Stimulated activated CD8-positive, alpha-beta memory T cell treated with anti-CD3 and anti-CD28 coated beads, Interleukin-2, amount 100 ng/mL, for 48 hours (primary cell): ENCODE results near the gene SAMD14.
"Not testable (repeated sequence)": the region's sequence is repeated elsewhere in the genome, so short reads cannot be mapped to it uniquely, and the experiment has no call there.

Experiments used
- DNase-seq, 2 donors: peaks; one replicate each; pipeline ENCODE4 v3.0.0-alpha.2; 2020; ENCODE audit warnings: low read depth in 2 of 2

SAMD14 gene

DNA sequence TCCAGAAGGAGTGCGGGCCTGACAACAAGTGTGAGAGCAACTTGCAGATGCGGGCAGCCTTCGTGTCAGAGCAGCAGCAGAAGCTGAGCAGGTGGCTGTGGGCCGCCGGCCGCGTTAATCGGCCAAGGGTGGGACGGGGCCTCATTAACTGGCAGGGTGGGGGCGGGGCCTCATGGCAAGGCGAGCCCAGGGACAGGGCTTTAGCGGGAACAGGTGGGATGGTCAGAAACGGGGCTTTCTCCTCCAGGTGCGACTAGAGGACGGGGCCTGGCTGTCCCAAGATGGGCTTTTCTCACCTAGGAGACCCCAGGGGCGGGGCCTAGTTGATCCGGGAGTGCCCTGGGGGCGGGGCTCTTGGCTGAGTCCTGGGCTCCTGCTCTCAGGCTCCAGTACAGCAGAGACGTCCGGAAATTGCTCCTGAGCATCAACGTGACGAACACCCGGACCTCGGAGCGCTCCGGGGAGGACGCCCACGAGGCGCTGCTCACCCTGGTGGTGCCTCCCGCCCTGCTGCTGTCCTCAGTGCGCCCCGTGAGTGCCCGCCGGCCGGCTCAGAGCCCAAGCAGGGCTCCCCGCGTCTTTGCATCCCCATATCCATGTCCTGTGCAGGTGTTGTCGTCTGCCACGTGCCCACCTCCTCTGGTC is 53.2 kb downstream of the SAMD14 start:
- no peak for DNase-seq

GRCh38 chr17:50076221-50076590 is 53.8 kb downstream of the SAMD14 start:
- no peak for DNase-seq

DNA sequence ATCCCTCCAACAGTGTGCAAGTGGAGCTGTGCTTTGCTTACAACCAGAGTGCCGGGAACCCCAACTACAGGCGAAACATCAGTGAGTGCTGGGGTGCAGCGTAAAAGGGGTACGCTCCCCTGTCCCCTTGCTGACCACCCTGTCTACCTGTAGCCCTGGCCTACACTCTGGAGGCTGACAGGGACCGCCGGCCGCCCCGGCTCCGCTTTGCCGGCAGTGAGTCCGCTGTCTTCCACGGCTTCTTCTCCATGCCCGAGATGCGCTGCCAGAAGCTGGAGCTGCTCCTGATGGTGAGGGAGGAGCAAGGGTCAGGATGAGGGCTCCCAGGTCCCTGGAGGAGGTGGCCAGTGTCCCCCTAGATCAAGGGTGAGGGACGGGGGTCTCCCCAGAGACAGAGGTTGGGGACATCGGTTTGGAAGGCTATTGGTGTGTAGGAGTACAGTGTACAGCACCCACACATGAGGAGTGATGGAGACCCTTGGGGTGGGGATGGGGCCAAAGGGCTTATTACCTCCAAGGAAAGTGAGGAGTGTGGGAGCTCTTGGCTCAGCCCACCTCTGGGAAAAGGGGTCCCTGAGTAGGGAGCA is 54.4 kb downstream of the SAMD14 start:
- DNase-seq: no peak

GRCh38 chr17:50074227-50074626 is 55.7 kb downstream of the SAMD14 start:
- no peak for DNase-seq

GRCh38 chr17:50072925-50073324 is 57.0 kb downstream of the SAMD14 start:
- DNase-seq: no peak

DNA sequence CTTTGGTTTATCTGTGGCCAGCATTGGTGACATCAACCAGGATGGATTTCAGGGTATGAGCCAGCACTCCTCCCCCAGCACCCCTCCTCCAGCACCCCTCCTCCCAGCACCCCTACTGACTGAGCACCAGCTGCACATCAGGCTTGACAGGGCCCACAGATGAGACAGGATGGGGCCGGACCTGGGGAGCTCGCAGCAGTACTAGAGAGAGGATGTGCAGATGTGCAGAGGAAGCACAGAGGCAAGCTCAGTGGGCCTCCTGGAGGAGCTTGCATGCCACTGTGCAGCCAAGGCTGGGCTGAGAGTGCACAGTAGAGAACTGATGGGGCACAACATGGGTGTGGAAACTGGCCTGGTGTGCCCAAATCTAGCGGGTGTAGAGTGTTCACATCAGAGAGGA is 57.8 kb downstream of the SAMD14 start:
- no peak for DNase-seq

- no peak for DNase-seq
Measured at GRCh38 chr17:50071692-50072091, 58.3 kb downstream of the SAMD14 start.

DNA sequence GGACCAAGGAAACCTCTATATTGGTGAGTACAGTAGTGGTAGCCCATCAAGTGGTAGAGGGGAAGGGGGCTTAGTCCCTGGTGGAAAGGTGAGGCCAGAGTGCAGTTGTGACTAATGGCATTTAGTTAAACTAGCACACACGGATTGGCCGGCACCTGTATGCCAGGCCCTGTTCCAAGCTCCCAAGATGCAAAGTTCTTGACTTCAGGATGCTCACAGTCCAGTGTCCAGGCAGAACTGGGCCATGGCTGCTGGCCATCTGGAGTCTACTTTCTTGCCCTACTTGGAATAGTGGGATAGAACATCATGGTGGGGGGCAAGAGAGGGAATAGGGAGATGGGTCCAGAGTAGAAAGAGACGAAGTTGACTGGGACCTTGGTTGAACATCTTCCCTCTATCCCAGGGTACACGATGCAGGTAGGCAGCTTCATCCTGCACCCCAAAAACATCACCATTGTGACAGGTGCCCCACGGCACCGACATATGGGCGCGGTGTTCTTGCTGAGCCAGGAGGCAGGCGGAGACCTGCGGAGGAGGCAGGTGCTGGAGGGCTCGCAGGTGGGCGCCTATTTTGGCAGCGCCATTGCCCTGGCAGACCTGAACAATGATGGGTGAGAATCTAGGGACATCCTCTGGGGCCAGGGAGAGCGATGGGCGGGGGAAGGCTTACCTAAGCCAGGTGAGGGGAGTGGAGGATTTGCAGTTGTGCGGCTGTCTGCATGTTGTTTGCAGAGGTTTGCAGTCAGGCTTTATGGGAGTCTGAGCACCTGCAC is 58.9 kb downstream of the SAMD14 start:
- no peak for DNase-seq

GRCh38 chr17:50067996-50068395 is 62.0 kb downstream of the SAMD14 start:
- no peak for DNase-seq

DNA sequence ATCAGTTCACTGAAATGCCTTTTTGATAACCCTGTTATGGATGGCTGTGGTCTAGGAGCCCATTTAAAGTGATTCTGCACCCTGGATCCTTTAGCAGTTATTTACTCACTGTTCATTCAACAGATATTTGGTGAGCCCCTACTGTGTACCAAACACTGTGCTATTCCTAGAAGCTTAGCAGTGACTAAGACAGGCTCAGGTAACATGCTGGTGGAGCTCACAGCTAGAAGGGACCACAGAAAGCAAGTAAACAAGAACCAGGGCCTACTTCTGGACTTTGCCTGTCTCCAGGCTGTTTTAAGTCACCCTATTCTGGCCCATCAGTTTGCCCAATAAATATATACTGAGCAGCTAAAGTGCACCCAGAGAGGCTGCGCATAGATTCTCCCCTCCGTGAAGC is 63.0 kb downstream of the SAMD14 start:
- no peak for DNase-seq

DNA sequence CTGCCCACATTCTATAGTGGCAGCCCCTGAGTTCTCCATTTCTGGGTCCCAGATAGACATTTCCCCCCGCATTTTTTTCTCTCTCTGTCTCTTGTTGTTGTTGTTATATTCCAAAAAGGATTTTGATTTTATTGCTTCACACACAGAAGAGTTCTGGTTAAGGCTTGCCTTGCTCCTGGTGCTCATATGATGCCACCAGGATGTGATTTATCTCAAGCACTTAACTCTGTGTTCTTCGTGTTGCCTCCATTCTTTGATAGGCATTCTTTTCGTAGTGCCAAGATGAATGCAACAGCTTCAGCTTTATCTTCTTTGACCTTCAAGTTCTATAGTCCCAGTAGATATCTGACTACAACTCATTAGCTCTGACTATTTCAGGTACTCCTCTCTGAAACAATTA is 64.9 kb downstream of the SAMD14 start:
- DNase-seq: no peak

DNA sequence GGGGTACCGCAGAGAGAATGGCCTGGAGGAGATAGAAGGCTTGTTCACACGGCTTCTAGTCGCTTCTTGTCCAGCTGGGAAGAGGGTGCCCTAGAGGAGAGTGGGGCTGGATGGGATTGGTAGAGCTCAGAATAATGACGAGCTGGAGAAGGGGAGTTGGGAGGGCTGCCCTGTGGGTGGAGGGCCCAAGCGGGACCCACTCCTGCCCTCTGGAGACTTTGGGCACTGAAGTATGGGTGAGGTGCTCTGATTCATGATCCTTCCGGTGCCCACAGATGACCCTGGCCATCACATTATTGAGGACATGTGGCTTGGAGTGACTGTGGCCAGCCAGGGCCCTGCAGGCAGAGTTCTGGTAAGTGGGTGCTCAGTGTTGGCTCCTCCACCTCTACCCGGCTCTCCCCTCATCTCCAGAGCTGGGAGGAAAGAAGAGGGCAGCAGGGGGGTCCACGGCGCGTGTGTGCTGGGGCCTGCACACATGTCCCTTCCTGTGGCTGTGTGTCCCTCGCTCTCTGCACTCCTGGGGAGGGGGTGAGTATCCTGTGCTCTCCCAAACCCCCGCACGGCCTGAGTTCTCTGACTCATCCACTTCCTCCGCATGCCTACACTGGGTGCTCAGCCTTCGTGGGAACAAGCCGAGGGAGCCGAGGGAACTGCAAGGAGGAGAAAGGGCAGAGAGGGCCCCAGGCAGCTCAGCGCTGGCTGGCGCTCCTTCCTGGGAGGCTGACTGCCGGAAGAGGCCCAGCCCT is 65.5 kb downstream of the SAMD14 start:
- DNase-seq: no peak

- no peak for DNase-seq
Measured at GRCh38 chr17:50063561-50064252, 66.3 kb downstream of the SAMD14 start.

GRCh38 chr17:50062293-50063243 is 67.4 kb downstream of the SAMD14 start:
- DNase-seq: no peak

GRCh38 chr17:50061713-50062045 is 68.3 kb downstream of the SAMD14 start:
- not testable (repeated sequence) for DNase-seq

DNA sequence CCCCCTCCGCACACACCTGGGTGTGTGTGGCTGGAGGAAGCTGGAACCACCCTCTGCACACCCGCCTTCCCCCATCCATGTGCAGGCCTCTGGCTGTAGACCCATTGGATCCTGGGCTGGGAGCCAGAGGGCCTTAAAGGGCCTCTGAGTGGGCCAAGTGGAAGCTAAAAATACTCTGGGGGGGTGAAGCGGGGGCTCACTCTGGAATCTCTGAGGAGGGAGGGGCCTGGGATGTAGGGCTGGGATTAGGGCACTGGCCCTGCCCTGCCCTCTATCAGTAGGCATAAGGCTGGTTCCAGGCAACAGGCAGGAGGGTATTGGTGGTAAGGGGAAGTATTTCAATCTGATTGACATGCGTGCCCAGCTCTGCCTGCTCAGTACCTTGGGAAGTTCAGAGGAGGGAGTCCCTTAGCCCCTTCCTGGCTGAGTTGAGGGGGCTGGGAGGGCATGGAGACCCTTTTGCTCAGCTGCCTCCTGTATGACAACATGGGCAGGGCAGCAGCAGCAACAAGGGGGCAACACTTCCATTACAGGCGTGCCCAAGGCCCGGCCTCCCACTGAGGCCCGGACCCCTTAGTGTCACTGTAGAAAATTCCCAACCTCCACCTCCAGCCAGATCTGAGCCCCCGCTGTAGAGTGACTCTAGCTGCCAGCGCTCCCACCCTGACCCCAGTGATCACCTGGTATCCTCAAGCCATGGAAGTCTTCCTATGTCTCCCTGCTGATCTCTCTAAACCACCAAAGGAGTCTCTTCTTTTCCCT is 68.8 kb downstream of the SAMD14 start:
- DNase-seq: no peak
